Activated T-helper 1 cell treated with anti-CD3 and anti-CD28 coated beads, Interleukin-2, amount 50 U/mL, for 16 hours (primary cell): ENCODE measurements around the gene MOB2.

Experiments
- DNase-seq, 2 donors: peaks; one replicate each; pipeline ENCODE4 v3.0.0-alpha.2; 2020; ENCODE audit warnings: low read depth in 1 of 2, low spot score in 1 of 2

Gene MOB2

DNA sequence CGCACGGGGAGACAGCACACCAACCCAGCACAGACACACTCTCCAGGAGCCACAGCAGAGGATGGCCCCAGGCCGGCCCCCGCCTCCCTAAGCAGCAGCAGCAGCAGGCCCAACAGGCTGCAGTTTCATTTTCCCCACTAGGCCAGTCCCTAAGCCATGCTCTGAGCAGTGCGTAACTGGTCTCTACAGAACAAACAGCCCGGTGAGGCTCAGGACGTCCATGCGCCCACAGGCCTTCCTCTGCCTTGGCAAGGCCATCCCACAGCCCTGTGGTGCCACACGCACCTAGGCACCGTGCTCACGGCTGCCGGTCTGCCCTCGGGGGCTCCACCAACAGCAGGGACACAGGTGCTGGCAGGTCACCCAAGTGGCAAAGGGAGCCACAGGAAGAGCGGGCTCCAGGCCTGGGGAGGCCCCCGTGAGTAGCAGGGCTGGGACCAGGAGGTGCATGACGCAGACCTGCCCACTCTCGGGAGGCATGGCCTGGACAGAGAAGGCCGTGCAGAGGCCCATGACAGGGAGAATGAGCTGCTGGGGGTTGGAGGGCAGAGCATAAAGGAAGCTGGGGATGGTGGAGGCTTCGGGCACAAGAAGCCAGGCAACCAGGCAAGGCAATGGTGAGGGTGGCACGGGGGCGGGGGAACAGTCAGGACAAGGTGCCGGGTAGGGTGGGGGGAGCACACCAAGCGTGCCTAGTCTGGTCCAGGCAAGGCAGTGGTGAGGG is 1.4 kb upstream of the MOB2 start:
- DNase-seq = no peak

DNA sequence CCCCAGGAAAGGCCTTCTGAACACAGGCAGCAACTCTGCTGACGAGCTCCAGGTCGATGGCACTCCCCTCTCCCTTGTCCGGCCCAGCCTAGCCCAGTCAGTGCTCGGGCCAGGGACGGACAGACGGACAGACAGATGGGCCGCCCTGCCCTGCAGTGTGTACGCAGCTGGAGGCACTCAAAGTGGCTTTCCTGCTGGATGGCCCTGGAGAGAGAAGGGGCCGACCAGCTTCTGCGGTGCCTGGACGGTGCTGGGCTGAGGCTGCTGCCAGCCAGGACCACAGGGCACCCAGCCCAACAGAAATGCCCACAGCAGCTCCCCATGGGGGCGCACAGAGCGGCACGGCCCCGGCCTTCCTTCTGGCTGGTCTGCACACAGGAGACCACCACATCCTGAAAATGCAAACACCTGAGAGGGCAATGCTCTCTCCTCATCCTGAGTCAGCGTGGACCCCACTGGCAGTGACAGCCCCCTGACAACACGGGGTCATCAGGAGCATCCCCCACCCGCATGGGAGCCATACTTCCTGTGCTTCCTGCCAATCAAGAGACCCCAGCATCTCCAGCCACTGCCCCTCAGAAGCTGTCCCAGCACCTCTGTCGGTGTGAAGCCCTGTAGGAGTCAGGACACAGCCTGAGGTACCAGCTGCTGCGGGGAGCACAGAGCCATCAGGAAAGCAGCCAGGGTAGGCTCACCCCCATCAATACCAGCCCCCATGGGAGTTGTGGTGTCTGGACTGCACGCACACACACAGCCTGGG is 692 bp upstream of the MOB2 start:
- no peak for DNase-seq

DNA sequence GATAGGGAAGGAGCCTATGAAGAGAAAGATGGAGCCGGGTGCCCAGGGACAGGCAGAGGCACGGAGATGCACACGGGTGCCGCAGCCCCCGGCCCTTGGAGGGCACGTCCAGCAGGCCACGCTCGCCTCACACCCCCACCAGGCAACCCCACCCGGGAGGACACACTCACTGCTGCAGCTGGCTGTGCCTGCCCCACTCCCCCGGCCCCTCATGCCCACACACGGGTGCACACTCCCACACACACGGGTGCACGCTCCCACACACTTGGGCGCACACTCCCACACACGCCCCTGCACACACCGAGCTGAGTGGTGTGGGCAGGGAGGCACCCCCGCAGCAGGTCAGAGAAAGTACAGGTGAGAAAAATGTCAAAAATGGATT is 1.1 kb downstream of the MOB2 start:
- DNase-seq = no peak

DNA sequence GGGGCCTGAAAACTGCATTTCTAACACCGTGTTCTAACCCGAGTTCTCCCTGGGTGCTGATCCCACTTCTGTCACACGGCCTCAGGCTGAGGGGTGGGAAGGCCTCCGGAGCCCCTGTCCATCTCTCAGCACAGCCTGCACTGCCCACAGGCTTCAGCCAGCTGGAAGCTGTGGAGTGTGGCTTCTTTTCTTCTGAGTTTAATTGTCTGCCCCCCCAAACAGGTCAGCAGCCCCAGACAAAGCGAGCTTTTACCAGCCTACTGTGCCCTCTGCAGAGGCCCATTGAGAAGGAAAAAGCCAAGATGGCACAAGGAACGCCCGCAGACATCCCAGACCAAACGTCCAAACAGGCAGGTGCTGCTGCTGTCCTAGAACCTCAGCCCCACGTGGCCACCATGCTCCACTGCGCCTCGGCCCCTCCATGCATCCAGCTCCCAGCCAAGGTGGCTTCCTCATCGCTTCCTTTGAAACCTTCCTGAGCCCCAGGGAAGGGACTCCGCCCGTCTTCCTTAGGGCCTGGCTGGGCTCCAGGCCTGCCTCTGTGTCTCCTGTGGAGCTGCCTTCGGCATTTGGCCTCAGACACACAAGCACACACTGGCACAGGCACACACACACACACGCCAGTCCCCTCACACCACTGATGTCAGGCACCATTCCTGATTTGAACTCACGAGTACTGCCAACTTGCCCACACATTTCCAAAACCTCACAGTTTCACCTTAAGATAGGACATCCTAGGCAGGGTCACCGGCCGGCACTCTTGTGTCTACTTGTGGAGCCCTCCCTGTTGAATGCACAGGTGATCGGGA is 1.7 kb downstream of the MOB2 start:
- DNase-seq = no peak

DNA sequence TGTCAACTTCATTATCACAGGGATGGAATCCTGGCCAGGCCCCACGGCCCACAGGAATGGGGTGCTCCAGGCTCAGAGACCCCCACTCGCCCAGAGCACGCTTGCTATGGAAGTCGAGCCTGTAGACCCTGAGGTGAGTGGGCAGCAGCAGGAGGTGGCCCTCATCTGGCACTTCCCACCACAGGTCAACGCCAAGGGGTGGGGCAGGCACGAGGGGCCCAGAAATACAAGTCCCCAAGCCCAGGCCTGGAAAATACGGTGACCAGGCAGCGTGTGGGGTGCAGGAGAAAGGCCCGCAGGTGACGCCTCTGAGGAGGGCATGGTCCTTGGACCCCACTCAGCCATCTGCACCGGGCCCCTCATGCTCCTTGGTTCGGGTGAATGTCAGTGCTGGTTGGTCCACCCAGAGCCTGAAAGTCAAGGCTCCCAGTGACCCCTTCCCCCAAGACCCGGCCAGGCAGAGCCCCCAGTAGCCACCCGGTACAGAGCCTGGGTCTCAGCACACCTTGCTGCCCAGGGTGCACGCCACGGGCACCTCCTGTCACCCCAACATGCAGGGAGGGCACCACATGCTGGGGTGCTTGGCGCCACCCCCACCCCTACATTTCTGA is 2.4 kb downstream of the MOB2 start:
- DNase-seq = no peak

DNA sequence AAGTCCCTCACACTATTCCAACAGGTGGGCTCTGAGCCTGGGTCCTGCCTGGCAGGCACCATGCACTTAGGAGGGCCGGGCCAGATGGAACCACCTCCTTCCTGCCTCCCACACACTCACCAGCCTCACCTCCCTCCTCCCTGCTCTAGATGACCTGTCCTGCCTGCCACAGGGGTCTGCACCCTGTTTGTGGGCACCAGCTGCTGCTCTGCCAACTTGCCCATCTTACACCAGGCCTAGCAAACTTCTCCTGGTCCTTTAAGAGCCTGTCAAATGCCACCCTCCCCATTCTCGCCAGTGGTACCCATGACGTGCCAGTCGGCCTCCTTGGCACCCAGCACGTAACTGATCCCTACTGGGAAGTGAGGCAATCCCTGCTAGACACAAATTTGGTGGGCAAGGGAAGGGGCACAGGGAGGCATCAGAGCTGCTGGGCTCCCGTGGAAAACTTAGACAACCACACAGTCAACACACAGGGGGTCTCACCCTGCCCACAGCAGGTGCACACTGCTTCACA is 3.1 kb downstream of the MOB2 start:
- DNase-seq = no peak

DNA sequence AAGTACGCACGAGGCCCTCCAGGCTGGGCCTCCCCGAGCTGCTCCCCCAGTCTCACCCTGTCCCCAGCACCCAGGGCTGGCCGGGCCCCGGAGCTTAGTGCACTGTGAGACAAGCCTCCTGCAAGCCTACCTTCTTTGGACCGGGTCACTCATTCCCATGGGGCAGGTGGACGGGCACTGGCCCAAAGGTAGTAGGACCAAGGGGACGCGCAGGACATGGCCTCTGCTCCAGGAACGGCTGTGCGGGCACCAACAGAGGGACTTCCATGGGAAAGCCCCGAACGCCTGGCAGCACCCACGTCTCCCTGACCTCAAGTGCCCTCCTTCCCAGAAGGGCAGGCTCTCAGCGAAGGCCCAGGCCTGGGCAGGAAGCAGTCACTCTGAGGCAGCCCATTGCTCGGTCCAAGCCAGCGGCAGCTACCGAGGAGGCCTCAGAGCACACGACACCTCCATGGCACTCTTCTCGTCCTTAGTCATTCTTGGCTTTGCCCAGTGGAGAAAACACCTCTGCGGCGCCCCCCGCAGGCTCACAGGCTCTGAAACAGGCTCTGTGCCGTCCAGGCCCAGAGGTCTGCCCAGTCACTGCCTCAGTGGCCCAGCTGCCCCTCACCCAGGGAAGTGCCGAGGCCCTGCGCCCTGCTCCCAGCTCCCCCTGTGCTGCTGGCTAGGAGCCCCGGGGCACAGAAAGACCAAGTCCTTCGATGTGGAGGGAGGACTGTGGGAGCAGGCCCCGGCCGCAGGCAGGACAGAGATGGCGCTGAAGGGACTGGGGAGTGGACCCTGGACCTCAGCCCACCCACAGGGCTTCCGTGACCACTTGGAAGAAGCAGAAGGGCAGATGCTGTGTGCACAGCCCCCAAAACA is 3.8 kb downstream of the MOB2 start:
- no peak for DNase-seq

DNA sequence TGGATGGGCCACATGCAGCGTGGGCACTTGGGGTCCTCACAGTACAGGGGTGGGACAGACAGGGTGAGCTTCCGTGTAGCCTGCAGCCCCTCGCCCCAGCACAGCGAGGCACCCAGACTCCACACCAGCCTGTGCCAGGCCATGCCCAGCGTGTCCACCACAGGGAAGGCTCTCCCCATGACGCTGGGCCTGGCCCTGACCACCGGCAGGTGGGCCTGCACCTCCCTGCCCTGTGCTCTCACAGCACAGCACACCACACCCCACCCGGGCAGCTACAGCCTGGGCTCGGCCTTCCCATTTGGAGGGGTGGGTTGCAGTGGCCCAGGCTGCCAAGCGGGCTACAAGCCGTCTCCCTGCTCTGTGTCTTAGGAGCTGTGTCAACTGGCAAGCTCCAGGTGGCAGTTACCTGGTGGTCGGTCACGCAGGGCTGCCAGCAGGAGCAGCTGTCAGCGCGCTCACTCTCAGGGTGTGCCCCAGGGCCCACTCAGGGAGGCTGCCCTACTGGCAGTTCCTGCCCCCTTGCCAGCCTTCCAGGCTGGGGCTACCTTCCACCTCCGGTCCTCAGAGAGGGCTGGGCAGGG is 4.6 kb downstream of the MOB2 start:
- no peak for DNase-seq

DNA sequence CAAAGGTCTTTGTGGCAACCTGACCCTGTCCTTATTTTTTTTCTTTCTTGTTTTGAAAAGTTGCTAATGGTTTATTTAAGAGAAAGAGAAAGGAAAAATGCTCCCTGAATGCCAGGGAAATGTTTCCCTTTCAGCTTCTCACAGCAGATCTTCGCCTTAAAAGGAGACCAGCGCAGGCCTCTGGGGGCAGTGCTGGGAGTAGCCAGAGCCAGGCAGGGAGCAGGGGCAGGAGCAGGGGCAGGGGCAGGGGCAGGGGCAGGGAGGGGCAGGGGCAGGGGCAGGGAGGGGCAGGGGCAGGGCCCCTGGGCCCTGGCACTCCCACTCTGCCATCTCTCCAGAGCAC is 5.1 kb downstream of the MOB2 start:
- no peak for DNase-seq

DNA sequence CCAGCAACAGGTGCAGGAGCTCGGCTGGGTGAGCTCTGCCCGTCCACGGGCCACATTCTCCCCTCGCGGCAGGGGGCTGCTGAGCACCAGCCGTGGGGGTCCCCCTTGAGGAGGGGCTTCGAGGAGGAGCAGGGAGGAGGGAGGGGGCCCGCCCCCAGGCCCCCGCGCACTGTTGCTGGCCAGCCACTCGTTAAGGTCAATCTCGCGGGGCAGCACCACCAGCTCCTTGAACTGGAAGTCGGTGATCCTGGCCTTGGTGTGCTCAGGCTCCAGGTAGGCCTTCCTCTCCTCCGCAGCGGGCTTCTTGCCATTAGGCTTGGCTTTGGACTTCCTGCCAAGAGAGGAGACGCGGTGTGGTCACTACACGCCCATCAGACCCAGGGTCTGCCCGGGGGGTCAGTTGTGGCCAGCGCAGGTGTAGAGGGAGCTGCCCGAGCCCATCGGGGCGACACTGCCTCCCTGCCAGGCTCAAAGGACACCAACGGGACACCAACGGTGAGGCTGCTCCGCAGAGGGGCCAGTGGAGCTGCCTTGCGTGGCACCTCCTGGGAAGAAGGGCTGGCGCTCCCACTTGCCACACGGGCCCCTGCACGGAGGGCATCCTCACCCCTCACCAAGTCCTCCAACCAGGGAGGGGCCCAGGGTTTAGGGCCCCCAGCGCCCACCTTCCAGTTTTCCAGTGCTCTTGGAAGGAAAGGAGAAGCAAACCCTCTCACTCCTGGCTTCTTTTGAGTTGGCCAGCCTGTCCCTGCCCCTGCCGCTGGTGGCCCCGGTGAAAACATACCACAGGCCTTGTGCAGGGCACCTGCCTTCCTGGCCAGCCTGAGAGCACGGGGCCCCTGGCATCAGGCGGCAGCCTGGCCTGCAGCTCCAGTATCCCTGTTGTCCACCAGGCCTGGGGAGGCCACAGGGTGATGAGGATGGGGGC is 5.8 kb downstream of the MOB2 start:
- no peak for DNase-seq

DNA sequence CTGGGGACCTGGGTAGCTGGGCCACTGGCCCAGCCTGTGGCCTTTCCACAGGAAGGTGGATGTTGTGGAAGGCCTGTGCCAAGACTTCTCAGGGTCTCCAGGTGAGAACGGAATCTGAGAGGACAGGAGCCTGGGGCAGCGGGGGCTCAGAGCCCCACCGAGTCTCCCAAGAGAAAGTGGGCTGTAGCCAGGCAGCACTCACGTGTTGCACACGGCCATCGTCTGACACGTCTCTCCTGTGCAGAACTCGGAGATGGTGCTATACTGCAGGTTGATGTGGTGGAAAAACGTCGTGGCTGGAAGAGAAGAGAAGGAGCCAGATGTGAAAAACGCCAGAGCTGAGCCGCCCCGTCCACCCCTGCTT is 6.4 kb downstream of the MOB2 start:
- DNase-seq = no peak

DNA sequence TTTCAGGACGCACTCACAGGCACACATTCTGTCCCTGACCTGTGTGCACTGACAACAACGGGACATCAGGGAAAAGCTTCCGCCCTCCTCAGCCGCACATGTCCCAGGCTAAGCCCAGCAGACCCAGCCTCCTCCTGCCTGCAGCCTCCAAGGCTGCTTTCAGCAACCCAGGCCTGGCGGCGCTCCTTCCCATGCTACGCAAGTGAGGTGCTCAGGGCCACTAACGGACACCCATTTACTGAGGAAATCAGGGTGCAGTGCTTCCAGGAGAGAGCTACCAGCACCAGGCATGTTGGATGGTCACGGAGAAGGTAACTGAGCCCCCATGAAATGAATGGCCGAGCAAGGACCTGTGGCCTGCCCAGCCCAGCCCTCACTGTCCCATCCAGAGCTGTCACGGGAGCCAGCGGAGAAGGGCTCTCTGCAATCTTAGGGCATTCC is 6.9 kb downstream of the MOB2 start:
- DNase-seq = no peak

DNA sequence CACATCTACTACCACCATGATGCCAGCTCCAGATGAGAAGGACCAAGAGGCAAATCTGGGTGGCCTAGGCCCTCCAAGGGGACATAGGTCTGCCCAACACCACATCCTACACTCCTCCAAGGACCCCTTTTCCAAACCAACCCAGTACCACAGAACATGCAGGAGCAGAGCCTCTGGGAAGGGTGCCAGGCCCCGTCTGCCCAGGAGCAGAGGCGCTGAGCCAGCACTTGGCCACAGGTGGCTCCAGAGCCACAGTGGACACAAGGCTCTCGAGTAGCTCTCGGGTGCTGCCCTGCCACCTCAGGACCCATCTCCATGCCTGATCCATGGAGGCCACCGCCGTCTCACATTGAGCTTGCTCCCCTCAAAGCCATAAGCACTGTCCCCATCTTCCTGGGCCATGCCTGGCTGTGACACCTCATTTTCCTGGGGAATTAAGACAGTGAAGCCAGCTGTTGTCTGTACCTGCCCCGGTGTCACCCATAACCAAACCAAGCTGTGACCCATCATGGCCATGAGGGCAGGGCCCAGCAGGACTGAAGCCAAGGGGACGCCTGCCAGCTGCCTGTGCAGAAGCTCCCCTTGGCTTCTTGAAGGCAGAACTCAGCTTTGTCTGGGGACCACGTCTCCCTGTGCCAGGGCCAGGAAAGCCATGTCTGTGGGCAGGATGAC is 7.4 kb downstream of the MOB2 start:
- DNase-seq = no peak

DNA sequence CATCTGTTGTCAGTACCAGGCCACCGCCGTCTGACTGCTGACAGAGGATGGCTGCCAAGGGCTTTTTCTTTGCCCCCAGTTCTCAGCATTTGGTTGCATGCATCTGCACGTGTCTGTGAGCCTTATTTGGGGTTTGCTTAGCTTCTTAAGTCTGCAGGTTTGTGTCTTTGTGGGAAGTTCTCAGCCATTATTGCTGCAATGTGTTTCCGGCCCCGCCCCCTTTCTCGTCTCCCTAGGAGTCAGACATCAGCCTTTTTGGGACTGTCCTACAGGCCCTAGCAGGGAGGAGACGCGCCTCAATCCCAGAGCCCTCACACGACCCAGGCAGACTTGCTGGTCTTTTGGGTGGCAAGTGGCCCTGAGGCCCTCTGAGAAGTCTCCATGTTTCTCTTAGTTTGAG is 8.0 kb downstream of the MOB2 start:
- DNase-seq = no peak

DNA sequence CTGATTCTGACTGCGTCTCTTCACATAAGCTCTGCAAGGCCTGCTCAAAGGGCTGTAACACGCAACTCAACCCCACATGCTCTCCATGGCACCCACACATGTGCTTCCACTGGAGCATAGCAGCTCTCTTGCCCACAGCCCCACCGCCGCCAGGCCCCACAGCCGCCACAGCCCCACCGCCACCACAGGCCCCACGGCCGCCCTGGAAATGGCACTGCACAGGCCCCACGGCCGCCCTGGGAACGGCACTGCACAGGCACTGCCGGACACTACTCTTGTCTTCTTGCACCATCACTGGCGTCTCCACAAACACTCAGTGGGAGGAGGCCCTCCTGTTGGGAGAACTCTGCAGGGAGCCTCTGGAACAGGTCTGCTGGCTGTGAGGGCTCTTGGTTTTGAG is 8.6 kb downstream of the MOB2 start:
- no peak for DNase-seq

DNA sequence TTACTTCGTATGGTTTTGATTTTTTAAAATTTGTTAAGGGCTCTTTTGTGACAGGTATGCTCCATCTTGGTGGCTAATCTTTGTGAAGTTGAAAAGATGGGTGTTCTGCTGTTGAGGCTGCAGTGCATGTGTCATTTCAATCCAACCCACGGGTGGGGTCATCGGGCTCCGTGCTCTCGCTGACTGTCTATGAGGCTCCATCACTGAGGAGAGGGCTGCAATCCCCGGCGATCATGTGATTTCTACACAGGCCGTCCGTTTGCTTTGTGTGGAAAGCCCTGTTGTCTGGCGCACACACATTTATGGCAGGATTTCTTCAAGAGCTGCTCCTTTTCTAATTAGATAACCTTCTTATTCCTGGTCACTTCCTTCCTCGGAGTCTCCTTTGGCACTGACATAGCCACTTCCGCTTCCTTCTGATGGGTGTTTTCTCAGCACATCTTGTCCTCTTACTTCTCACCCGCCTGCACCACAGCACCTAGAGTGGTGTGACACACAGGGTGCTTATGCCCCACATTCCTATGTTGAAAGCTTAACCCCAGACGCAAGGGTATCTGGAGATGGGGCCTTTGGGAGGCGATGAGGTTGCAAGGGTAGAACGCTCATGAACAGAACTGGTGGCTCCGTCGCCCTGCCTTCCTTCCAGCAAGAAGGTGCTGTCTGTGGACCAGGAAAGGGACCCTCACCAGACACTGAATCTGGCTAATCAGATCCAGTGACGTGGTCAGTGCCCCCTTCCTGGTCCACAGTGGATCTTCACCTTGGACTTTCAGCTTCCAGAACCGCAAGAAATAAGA is 9.4 kb downstream of the MOB2 start:
- DNase-seq = no peak

DNA sequence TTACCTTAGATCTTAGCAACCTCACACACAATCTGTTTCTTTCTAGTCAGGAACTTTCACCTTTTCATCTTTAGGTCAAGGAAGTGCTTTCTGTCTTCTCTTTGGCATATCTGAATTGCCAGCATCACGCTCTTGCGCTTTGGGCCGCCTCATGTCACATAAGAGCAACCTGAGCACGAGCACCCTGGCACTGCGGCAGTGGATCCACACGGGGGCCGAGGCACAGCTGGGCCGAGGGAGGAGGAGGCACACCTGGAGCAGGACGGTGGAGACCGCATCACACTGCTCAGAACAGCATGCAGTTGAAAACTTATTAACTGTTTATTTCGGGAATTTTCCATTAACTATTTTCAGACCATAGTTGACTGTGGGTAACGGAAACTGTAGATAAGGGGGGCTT is 10.7 kb downstream of the MOB2 start:
- DNase-seq = no peak

DNA sequence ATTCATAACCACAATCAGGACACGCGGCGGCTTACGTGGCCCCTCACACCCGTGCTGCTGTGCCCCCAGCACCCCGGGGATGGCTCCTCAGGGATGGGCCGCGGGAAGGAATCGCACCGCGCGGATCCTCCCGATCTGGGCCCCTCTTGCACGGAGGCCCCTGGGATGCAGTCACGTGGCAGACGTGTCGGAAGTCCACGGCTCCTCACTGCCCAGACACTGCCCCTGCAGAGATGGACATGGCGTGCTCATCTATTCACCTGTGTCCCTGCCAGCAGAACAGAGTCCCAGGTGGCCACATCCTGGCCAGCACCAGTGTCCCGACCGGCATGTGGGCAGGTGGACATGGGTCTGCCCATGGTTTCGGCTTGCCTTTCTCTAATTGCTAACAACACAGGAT is 12.8 kb downstream of the MOB2 start:
- DNase-seq = no peak
